GM21360 (cell line): ENCODE measurements around the gene CLSTN3.

Source experiments
- ATAC-seq: cut with Tn5 transposase; IDR thresholded peaks from one replicate; pipeline ENCODE4 v1.9.1; 2021; ENCODE audit warnings: mild to moderate bottlenecking, moderate library complexity; ENCODE audit not compliant: unreplicated experiment

Gene CLSTN3

GRCh38 chr12:7129872-7130691 is at the start of gene CLSTN3:
CLSTN3 (plus strand) TSS chr12:7130371; CDS start chr12:7130649, 278 bp downstream.
- peak; percentile 62 for ATAC-seq

- ATAC-seq, result no peak
These were observed 49.1 kb upstream of the CLSTN3 start for GRCh38 chr12:7081037-7081436.

GRCh38 chr12:7083125-7083524 is 47.0 kb upstream of the CLSTN3 start:
- no peak for ATAC-seq

GRCh38 chr12:7089196-7089871 is 40.8 kb upstream of the CLSTN3 start:
- ATAC-seq, result no peak

GRCh38 chr12:7090222-7090998 is 39.8 kb upstream of the CLSTN3 start:
- no peak for ATAC-seq

GRCh38 chr12:7091171-7091570 is 39.0 kb upstream of the CLSTN3 start:
- no peak for ATAC-seq

GRCh38 chr12:7091660-7092228 is 38.4 kb upstream of the CLSTN3 start:
- ATAC-seq, result no peak

- no peak for ATAC-seq
These were observed 37.8 kb upstream of the CLSTN3 start, which contains the start of gene C1R for GRCh38 chr12:7092229-7092985. C1R (minus strand) TSS chr12:7092445; CDS start chr12:7092388, 57 bp downstream.

GRCh38 chr12:7092986-7093460 is 37.1 kb upstream of the CLSTN3 start:
- no peak for ATAC-seq

GRCh38 chr12:7093486-7093885 is 36.7 kb upstream of the CLSTN3 start:
- no peak for ATAC-seq

GRCh38 chr12:7093892-7094291 is 36.3 kb upstream of the CLSTN3 start:
- ATAC-seq, result no peak

GRCh38 chr12:7096006-7096932 is 33.9 kb upstream of the CLSTN3 start:
- no peak for ATAC-seq

- ATAC-seq, result no peak
These were observed 33.2 kb upstream of the CLSTN3 start for GRCh38 chr12:7096979-7097378.

- no peak for ATAC-seq
These were observed 30.7 kb upstream of the CLSTN3 start for GRCh38 chr12:7099290-7099996.

- ATAC-seq, result no peak
These were observed 29.9 kb upstream of the CLSTN3 start for GRCh38 chr12:7100239-7100638.

GRCh38 chr12:7101047-7101693 is 29.0 kb upstream of the CLSTN3 start:
- ATAC-seq, result no peak

- no peak for ATAC-seq
These were observed 28.5 kb upstream of the CLSTN3 start for GRCh38 chr12:7101694-7102131.

- ATAC-seq, result no peak
These were observed 27.6 kb upstream of the CLSTN3 start for GRCh38 chr12:7102582-7102981.
